Brain pericyte (primary cell): Measurements from ENCODE around the gene IPO13.

ENCODE experiments used
- DNase-seq: peaks from one replicate; pipeline ENCODE4 v3.0.0-alpha.2; 2012; ENCODE audit warnings: low read depth, low spot score

Gene IPO13

GRCh38 chr1:43946236-43947060 is at the start of gene IPO13:
TSS of gene IPO13 (plus strand) at chr1:43946950. CDS start at chr1:43947601, 651 bp downstream.
- DNase-seq = peak; percentile 72

GRCh38 chr1:43898981-43899380 is 47.8 kb upstream of the IPO13 start:
- no peak for DNase-seq

- DNase-seq = no peak
These were observed 46.4 kb upstream of the IPO13 start for GRCh38 chr1:43900386-43900785.

GRCh38 chr1:43901196-43901961 is 45.4 kb upstream of the IPO13 start:
- no peak for DNase-seq

- DNase-seq = no peak
These were observed 44.5 kb upstream of the IPO13 start for GRCh38 chr1:43902058-43902831.

- no peak for DNase-seq
These were observed 41.8 kb upstream of the IPO13 start for GRCh38 chr1:43904660-43905551.

- no peak for DNase-seq
These were observed 38.5 kb upstream of the IPO13 start for GRCh38 chr1:43908226-43908625.

- DNase-seq = no peak
These were observed 37.9 kb upstream of the IPO13 start for GRCh38 chr1:43908858-43909257.

GRCh38 chr1:43910343-43910742 is 36.4 kb upstream of the IPO13 start:
- DNase-seq = no peak

- DNase-seq = no peak
These were observed 34.1 kb upstream of the IPO13 start for GRCh38 chr1:43912607-43913006.

GRCh38 chr1:43913051-43913501 is 33.7 kb upstream of the IPO13 start:
- DNase-seq = no peak

GRCh38 chr1:43913666-43914360 is 32.9 kb upstream of the IPO13 start:
- no peak for DNase-seq

- no peak for DNase-seq
These were observed 31.9 kb upstream of the IPO13 start for GRCh38 chr1:43914576-43915525.

- no peak for DNase-seq
These were observed 26.8 kb upstream of the IPO13 start for GRCh38 chr1:43919906-43920305.

GRCh38 chr1:43921022-43921421 is 25.7 kb upstream of the IPO13 start:
- no peak for DNase-seq

GRCh38 chr1:43924516-43924915 is 22.2 kb upstream of the IPO13 start:
- no peak for DNase-seq

- no peak for DNase-seq
These were observed 20.9 kb upstream of the IPO13 start for GRCh38 chr1:43925846-43926245.

GRCh38 chr1:43930168-43930948 is 16.4 kb upstream of the IPO13 start:
- no peak for DNase-seq

- no peak for DNase-seq
These were observed 15.8 kb upstream of the IPO13 start for GRCh38 chr1:43930949-43931275.
